ENCODE data around the gene EFR3B. TPM values are rescaled to one million over a fixed set of nuclear protein-coding genes. Genes with fewer than 3 reads are reported as not detected.

The EFR3B gene
- polyA plus RNA-seq, 1 of the 3 experiments (the other 2 are of a cell fraction): 1.5 TPM

DNA sequence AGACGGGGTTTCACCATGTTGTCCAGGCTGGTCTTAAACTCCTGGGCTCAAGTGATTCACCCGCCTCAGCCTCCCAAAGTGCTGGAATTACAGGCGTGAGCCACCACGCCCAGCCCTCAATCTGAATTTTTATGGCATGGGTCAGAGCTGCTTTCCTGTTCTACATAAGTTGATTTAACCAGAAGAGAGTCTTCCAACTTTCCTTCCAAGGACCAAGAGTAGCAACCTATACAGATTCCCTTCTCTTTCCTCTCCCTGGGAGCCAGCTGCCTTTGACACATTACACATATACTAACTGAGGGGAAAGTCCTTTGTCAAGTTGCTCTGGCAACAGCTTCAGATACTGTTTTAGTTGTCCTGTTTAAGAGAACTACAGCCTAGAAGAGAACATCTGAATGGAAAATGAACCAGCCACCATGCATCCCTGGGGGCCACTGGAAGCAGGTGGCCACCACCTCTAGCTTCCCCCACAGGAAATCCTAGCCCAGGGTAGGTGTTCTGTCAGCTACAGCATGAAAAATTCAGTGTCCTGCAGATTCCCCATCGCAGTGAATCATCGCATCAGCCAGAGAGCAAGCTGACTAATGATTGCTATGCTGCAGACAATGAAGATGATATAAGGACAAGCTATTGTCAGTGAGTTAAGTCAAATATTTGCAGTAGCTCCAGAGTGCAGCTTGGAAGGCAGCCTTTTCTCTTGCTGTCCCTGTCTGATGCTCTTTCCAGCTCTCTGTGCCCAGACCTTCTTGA is 63.6 kb downstream of the EFR3B start:
- Histone ChIP-seq H3K27me3 (ENCODE audit: insufficient read depth) (no peaks in the 10 kb centered on the region), H4K20me1 (ENCODE audit: insufficient read depth) (no peaks in the 10 kb centered on the region), H2AFZ (ENCODE audit: low read depth) (no peak overlapping the region), H3K4me1 (ENCODE audit: control insufficient read depth in 1 of 2, insufficient read depth in 2 of 2, low read depth in 1 of 2, low read length in 1 of 2) (peaks cover 0 to 17% of the 10 kb centered on the region in 2 experiments; a peak in 2 of 4 replicates), H3K4me3 (ENCODE audit: low read depth in 2 of 2, low read length in 1 of 2) (no peak overlapping the region; a peak in 1 of 4 replicates), H3K4me2 (peak overlapping the region; percentile 62), H3K36me3 (replicated peaks in 1 of 2; ENCODE audit: control insufficient read depth in 1 of 2, insufficient read depth in 2 of 2, low read length in 1 of 2) (no peaks in the 10 kb centered on the region), H3K9me2 (no peaks in the 10 kb centered on the region), H3K27ac (ENCODE audit: low read depth in 2 of 2, low read length in 1 of 2) (peak overlapping the region in 1 of 2 experiments; percentile 62; a peak in 2 of 4 replicates), H3K9me3 (no peaks in the 10 kb centered on the region), H3K79me2 (ENCODE audit: insufficient read depth) (no peaks in the 10 kb centered on the region), H3K9ac (no peak overlapping the region), H3F3A (replicated peaks; ENCODE audit: insufficient read depth) (peaks cover 30% of the 10 kb centered on the region)
- DNase-seq: no peak
- CTCF ChIA-PET: interaction anchor here (0.7 to 2.6 kb wide), 4 partner anchors 24 to 222 kb away, joined by 3 to 13 read pairs (median 12); no protein-coding TSS in a partner anchor
- WGBS (ENCODE audit: low lambda C conversion rate): 49% methylated on average over 6 of the region's 6 CpGs
- POLR2A ChIA-PET: no interaction called here
- TF ChIP-seq, protein P1, sequence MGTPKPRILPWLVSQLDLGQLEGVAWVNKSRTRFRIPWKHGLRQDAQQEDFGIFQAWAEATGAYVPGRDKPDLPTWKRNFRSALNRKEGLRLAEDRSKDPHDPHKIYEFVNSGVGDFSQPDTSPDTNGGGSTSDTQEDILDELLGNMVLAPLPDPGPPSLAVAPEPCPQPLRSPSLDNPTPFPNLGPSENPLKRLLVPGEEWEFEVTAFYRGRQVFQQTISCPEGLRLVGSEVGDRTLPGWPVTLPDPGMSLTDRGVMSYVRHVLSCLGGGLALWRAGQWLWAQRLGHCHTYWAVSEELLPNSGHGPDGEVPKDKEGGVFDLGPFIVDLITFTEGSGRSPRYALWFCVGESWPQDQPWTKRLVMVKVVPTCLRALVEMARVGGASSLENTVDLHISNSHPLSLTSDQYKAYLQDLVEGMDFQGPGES (IDR thresholded peaks at IDR 0.05; ENCODE audit: low read depth, low read length): no peak
- TF ChIP-seq GABPA (IDR thresholded peaks at IDR 0.05; ENCODE audit: low read depth) (no peak), TCF12 (IDR thresholded peaks at IDR 0.05) (peak; percentile 95), USF1 (IDR thresholded peaks at IDR 0.05; ENCODE audit: borderline replicate concordance, low read depth) (no peak), POLR2AphosphoS5 (IDR thresholded peaks at IDR 0.05; ENCODE audit: low read depth, low read length) (peak; percentile 49; the same call in 1 of the 2 replicates), FOXJ3 (CRISPR knock-in tag; IDR thresholded peaks at IDR 0.05) (no peak), MAX (IDR thresholded peaks at IDR 0.05; ENCODE audit: low read depth) (peak; percentile 70; the same call in 1 of the 2 replicates), USF2 (IDR thresholded peaks at IDR 0.05; ENCODE audit: borderline replicate concordance, low read depth, low read length) (no peak), RXRA (IDR thresholded peaks at IDR 0.05; ENCODE audit: borderline replicate concordance, low read depth) (peak; percentile 72; the same call in 1 of the 2 replicates), TEAD4 (IDR thresholded peaks at IDR 0.05; ENCODE audit: borderline replicate concordance, insufficient read depth) (peak; percentile 37; the same call in 1 of the 2 replicates), GATA2 (CRISPR knock-in tag; IDR thresholded peaks at IDR 0.05) (no peak), JUND (IDR thresholded peaks at IDR 0.05) (peak; percentile 95), FOSL2 (IDR thresholded peaks at IDR 0.05; ENCODE audit: borderline replicate concordance, low read depth) (peak; percentile 98), TAF1 (IDR thresholded peaks at IDR 0.05; ENCODE audit: borderline replicate concordance, low read depth, low read length) (peak; percentile 18; the same call in 1 of the 2 replicates), EP300 (IDR thresholded peaks at IDR 0.05; ENCODE audit: borderline replicate concordance in 1 of 2, low read depth in 1 of 2, low read length in 1 of 2) (peak in 1 of 2 experiments; percentile 86; a peak in 2 of 4 replicates)
- TF ChIP-seq, protein P2, sequence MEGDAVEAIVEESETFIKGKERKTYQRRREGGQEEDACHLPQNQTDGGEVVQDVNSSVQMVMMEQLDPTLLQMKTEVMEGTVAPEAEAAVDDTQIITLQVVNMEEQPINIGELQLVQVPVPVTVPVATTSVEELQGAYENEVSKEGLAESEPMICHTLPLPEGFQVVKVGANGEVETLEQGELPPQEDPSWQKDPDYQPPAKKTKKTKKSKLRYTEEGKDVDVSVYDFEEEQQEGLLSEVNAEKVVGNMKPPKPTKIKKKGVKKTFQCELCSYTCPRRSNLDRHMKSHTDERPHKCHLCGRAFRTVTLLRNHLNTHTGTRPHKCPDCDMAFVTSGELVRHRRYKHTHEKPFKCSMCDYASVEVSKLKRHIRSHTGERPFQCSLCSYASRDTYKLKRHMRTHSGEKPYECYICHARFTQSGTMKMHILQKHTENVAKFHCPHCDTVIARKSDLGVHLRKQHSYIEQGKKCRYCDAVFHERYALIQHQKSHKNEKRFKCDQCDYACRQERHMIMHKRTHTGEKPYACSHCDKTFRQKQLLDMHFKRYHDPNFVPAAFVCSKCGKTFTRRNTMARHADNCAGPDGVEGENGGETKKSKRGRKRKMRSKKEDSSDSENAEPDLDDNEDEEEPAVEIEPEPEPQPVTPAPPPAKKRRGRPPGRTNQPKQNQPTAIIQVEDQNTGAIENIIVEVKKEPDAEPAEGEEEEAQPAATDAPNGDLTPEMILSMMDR (IDR thresholded peaks at IDR 0.05): no peak
- TF ChIP-seq, protein P3, sequence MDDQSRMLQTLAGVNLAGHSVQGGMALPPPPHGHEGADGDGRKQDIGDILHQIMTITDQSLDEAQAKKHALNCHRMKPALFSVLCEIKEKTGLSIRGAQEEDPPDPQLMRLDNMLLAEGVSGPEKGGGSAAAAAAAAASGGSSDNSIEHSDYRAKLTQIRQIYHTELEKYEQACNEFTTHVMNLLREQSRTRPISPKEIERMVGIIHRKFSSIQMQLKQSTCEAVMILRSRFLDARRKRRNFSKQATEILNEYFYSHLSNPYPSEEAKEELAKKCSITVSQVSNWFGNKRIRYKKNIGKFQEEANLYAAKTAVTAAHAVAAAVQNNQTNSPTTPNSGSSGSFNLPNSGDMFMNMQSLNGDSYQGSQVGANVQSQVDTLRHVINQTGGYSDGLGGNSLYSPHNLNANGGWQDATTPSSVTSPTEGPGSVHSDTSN (IDR thresholded peaks at IDR 0.05): peak; percentile 98
- TF ChIP-seq, protein P4, sequence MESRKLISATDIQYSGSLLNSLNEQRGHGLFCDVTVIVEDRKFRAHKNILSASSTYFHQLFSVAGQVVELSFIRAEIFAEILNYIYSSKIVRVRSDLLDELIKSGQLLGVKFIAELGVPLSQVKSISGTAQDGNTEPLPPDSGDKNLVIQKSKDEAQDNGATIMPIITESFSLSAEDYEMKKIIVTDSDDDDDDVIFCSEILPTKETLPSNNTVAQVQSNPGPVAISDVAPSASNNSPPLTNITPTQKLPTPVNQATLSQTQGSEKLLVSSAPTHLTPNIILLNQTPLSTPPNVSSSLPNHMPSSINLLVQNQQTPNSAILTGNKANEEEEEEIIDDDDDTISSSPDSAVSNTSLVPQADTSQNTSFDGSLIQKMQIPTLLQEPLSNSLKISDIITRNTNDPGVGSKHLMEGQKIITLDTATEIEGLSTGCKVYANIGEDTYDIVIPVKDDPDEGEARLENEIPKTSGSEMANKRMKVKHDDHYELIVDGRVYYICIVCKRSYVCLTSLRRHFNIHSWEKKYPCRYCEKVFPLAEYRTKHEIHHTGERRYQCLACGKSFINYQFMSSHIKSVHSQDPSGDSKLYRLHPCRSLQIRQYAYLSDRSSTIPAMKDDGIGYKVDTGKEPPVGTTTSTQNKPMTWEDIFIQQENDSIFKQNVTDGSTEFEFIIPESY (IDR thresholded peaks at IDR 0.05; ENCODE audit: borderline replicate concordance, low read depth): no peak
- TF ChIP-seq, protein P5, sequence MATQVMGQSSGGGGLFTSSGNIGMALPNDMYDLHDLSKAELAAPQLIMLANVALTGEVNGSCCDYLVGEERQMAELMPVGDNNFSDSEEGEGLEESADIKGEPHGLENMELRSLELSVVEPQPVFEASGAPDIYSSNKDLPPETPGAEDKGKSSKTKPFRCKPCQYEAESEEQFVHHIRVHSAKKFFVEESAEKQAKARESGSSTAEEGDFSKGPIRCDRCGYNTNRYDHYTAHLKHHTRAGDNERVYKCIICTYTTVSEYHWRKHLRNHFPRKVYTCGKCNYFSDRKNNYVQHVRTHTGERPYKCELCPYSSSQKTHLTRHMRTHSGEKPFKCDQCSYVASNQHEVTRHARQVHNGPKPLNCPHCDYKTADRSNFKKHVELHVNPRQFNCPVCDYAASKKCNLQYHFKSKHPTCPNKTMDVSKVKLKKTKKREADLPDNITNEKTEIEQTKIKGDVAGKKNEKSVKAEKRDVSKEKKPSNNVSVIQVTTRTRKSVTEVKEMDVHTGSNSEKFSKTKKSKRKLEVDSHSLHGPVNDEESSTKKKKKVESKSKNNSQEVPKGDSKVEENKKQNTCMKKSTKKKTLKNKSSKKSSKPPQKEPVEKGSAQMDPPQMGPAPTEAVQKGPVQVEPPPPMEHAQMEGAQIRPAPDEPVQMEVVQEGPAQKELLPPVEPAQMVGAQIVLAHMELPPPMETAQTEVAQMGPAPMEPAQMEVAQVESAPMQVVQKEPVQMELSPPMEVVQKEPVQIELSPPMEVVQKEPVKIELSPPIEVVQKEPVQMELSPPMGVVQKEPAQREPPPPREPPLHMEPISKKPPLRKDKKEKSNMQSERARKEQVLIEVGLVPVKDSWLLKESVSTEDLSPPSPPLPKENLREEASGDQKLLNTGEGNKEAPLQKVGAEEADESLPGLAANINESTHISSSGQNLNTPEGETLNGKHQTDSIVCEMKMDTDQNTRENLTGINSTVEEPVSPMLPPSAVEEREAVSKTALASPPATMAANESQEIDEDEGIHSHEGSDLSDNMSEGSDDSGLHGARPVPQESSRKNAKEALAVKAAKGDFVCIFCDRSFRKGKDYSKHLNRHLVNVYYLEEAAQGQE (IDR thresholded peaks at IDR 0.05; ENCODE audit: low read depth, low read length): no peak

All from SK-N-SH (cell line).